Gastroesophageal sphincter (tissue), 4 donors: ENCODE data around the gene PDE6A. TPM values are rescaled to one million over a fixed set of nuclear protein-coding genes. Genes with fewer than 3 reads are reported as not detected.

Experiments
- ATAC-seq: fragments of 150-250 bp; one replicate; pipeline ENCODE4 v1.9.1; 2016; ENCODE audit warnings: mild to moderate bottlenecking, moderate library complexity
- H3K27ac ChIP-seq, 4 donors: fragments of 200-600 bp; sonication (generic) in 3 of 4; 1 replicate in 3 of 4; 2 replicates in 1 of 4; pipeline ENCODE4 v1.5.1; 2016 to 2019
- H3K27me3 ChIP-seq: fragments of 200-600 bp; sonication (generic); one replicate; pipeline ENCODE4 v1.5.1; 2019
- H3K36me3 ChIP-seq, 2 donors: fragments of 200-600 bp; sonication (generic); one replicate each; pipeline ENCODE4 v1.5.1; 2019; ENCODE audit warnings: control low read depth in 1 of 2
- H3K4me1 ChIP-seq, 3 donors: fragments of 200-600 bp; sonication (generic); 1 replicate in 2 of 3; 2 replicates in 1 of 3; pipeline ENCODE4 v1.5.1; 2016 to 2019; ENCODE audit warnings: control low read depth in 2 of 3
- H3K4me3 ChIP-seq, 2 donors: fragments of 200-600 bp; sonication (generic); one replicate each; pipeline ENCODE4 v1.5.1; 2019; ENCODE audit warnings: mild to moderate bottlenecking in 1 of 2, moderate library complexity in 1 of 2
- H3K9me3 ChIP-seq, 3 donors: fragments of 200-600 bp; sonication (generic); one replicate each; pipeline ENCODE4 v1.5.1; 2017 to 2019; ENCODE audit warnings: control low read depth in 2 of 3
- CTCF ChIP-seq, 4 experiments: fragments of 200-600 bp in 2 of 4; fragments of 450-650 bp in 2 of 4; sonication (generic) in 1 of 4; IDR thresholded peaks; one replicate each; pipeline ENCODE4 v1.5.1; 2017 to 2019; ENCODE audit warnings: antibody characterized with exemption in 4 of 4, mild to moderate bottlenecking in 2 of 4, moderate library complexity in 2 of 4
- EP300 ChIP-seq: sonication (generic); formaldehyde crosslinking; IDR thresholded peaks from one replicate; pipeline ENCODE4 v1.6.1; 2017; ENCODE audit warnings: antibody characterized with exemption, mild to moderate bottlenecking
- POLR2A ChIP-seq, 2 donors: fragments of 450-650 bp; IDR thresholded peaks; one replicate each; pipeline ENCODE4 v1.6.1; 2017; ENCODE audit warnings: antibody characterized with exemption in 2 of 2, mild to moderate bottlenecking in 2 of 2, moderate library complexity in 1 of 2
- POLR2AphosphoS5 ChIP-seq: sonication (generic); formaldehyde crosslinking; IDR thresholded peaks from one replicate; pipeline ENCODE4 v1.6.1; 2017; ENCODE audit warnings: antibody characterized with exemption
- WGBS, 2 donors: methylation state at CpG; one replicate each; pipeline ENCODE4 v1.1.5; 2018; ENCODE audit warnings: low coverage in 1 of 2; 5-methylcytosine and 5-hydroxymethylcytosine counted together
- total RNA-seq, 4 donors: library from RNA; depleted of rRNA; stranded (reverse); fragments of >200 nt; gene quantifications; one replicate each; pipeline ENCODE4 v1.1.0, GENCODE V29; 2016

The PDE6A gene
- total RNA-seq, 4 donors from 2014 or later: 0.05 TPM; not detected in 3

GRCh38 chr5:149849966-149850910, 94.4 kb downstream of the PDE6A start:
- TF ChIP-seq POLR2AphosphoS5: no peak
- no peak for TF ChIP-seq EP300
- no peak for TF ChIP-seq POLR2A (IDR thresholded peaks at IDR 0.05)
- TF ChIP-seq CTCF (IDR thresholded peaks at IDR 0.05): no peak
- Histone ChIP-seq H3K27me3 (no peaks in the 10 kb centered on the region), H3K27ac (no peak overlapping the region), H3K36me3 (peaks cover 0 to 67% of the 10 kb centered on the region in 2 donors), H3K4me1 (peaks cover 0 to 8% (median 0%) of the 10 kb centered on the region in 3 donors), H3K4me3 (no peak overlapping the region), H3K9me3 (no peaks in the 10 kb centered on the region)
- no peak for ATAC-seq
- WGBS, 2 donors: 87 to 90% methylated on average over 2 to 20 of the region's 20 CpGs

- TF ChIP-seq POLR2A (IDR thresholded peaks at IDR 0.05) (no peak), EP300 (no peak), POLR2AphosphoS5 (no peak), CTCF (IDR thresholded peaks at IDR 0.05) (no peak)
- peaks cover 0 to 8% (median 0%) of the 10 kb centered on the region in 3 donors for H3K4me1 ChIP-seq
- no peak for ATAC-seq
- H3K36me3 ChIP-seq: peaks cover 0 to 75% of the 10 kb centered on the region in 2 donors
- WGBS, 2 donors: 70 to 95% methylated on average over 2 to 4 of the region's 8 CpGs
- no peaks in the 10 kb centered on the region for H3K9me3 ChIP-seq
- H3K4me3 ChIP-seq: no peak overlapping the region
- H3K27me3 ChIP-seq: no peaks in the 10 kb centered on the region
- H3K27ac ChIP-seq: no peak overlapping the region
Observed at GRCh38 chr5:149849280-149849965, 95.2 kb downstream of the PDE6A start.

- H3K27ac ChIP-seq: no peak overlapping the region
- 62 to 63% methylated on average over 13 to 15 of the region's 15 CpGs for WGBS, 2 donors
- no peaks in the 10 kb centered on the region for H3K9me3 ChIP-seq
- no peaks in the 10 kb centered on the region for H3K27me3 ChIP-seq
- no peak overlapping the region for H3K4me3 ChIP-seq
- peaks cover 0 to 91% of the 10 kb centered on the region in 2 donors for H3K36me3 ChIP-seq
- peaks cover 0 to under 1% (median 0%) of the 10 kb centered on the region in 3 donors for H3K4me1 ChIP-seq
- ATAC-seq: no peak
- TF ChIP-seq CTCF (IDR thresholded peaks at IDR 0.05) (no peak), POLR2AphosphoS5 (no peak), EP300 (no peak), POLR2A (IDR thresholded peaks at IDR 0.05) (no peak)
Observed at GRCh38 chr5:149847611-149848010, 97.0 kb downstream of the PDE6A start.

GRCh38 chr5:149846021-149846420, 98.6 kb downstream of the PDE6A start:
- 83 to 100% methylated on average over 1 of the region's 5 CpGs for WGBS, 2 donors
- H3K27ac ChIP-seq: no peak overlapping the region
- H3K36me3 ChIP-seq: peaks cover 0 to 95% of the 10 kb centered on the region in 2 donors

More at GRCh38 chr5:149846021-149846420, 98.6 kb downstream of the PDE6A start:
- no peaks in the 10 kb centered on the region for H3K27me3 ChIP-seq
- H3K4me1 ChIP-seq: no peaks in the 10 kb centered on the region
- H3K4me3 ChIP-seq: no peak overlapping the region
- TF ChIP-seq POLR2A (IDR thresholded peaks at IDR 0.05) (no peak), EP300 (no peak), CTCF (IDR thresholded peaks at IDR 0.05) (no peak), POLR2AphosphoS5 (no peak)
- no peak for ATAC-seq
- H3K9me3 ChIP-seq: no peaks in the 10 kb centered on the region
